GM23338 (cell line): ENCODE results near the gene ADAMTS14. TPM values are rescaled to one million over a fixed set of nuclear protein-coding genes. Genes with fewer than 3 reads are reported as not detected.

ENCODE experiments used
- ATAC-seq: fragments of 200-7000 bp; cut with Tn5 transposase; 3 replicates; pipeline ENCODE4 v1.9.1; 2020
- DNase-seq: peaks from one replicate; pipeline ENCODE4 v3.0.0-alpha.2; 2015; ENCODE audit warnings: low spot score
- H2AFZ ChIP-seq: fragments of 200-600 bp; sonication (generic); 2 replicates; pipeline ENCODE4 v1.8.0; 2016; ENCODE audit warnings: antibody characterized with exemption, mild to moderate bottlenecking, moderate library complexity
- H3F3A ChIP-seq: fragments of 200-600 bp; sonication (generic); replicated peaks from 2 replicates; pipeline ENCODE4 v1.8.0; 2017; ENCODE audit warnings: antibody characterized with exemption, mixed run types, low read depth
- H3K27ac ChIP-seq: fragments of 200-600 bp; sonication (generic); 2 replicates; pipeline ENCODE4 v1.6.1; 2016; ENCODE audit warnings: low read depth
- H3K27me3 ChIP-seq: fragments of 200-600 bp; sonication (generic); 2 replicates; pipeline ENCODE4 v1.8.0; 2016; ENCODE audit warnings: mild to moderate bottlenecking, mixed run types, moderate library complexity; ENCODE audit not compliant: insufficient read depth
- H3K36me3 ChIP-seq: fragments of 200-600 bp; sonication (generic); 2 replicates; pipeline ENCODE4 v1.8.0; 2016; ENCODE audit warnings: mild to moderate bottlenecking; ENCODE audit not compliant: insufficient read depth
- H3K4me1 ChIP-seq: fragments of 200-600 bp; sonication (generic); 2 replicates; pipeline ENCODE4 v1.8.0; 2016; ENCODE audit warnings: mild to moderate bottlenecking, moderate library complexity; ENCODE audit not compliant: insufficient read depth
- H3K4me2 ChIP-seq: fragments of 200-600 bp; sonication (generic); 2 replicates; pipeline ENCODE4 v1.7.1; 2017; ENCODE audit warnings: mixed run types
- H3K4me3 ChIP-seq: fragments of 200-600 bp; sonication (generic); 2 replicates; pipeline ENCODE4 v1.6.1; 2016; ENCODE audit warnings: mixed run types
- H3K79me2 ChIP-seq: fragments of 200-600 bp; sonication (generic); replicated peaks from 2 replicates; pipeline ENCODE4 v1.8.0; 2017; ENCODE audit warnings: mild to moderate bottlenecking; ENCODE audit not compliant: insufficient read depth
- H3K9me2 ChIP-seq: fragments of 200-600 bp; sonication (generic); 2 replicates; pipeline ENCODE4 v1.8.0; 2017; ENCODE audit not compliant: insufficient read depth
- H4K20me1 ChIP-seq: fragments of 200-600 bp; sonication (generic); replicated peaks from 2 replicates; pipeline ENCODE4 v1.8.0; 2017; ENCODE audit warnings: mild to moderate bottlenecking; ENCODE audit not compliant: insufficient read depth
- H3K27ac Mint-ChIP-seq: 2 replicates; pipeline ENCODE4 v1.8.0; 2020; ENCODE audit warnings: inconsistent platforms, mild to moderate bottlenecking, moderate library complexity, mixed read lengths
- H3K27me3 Mint-ChIP-seq: 3 replicates; pipeline ENCODE4 v1.8.0; 2022; ENCODE audit warnings: low read depth, mild to moderate bottlenecking, moderate library complexity, mixed read lengths, inconsistent platforms; ENCODE audit not compliant: insufficient read depth, poor library complexity
- H3K36me3 Mint-ChIP-seq: 3 replicates; pipeline ENCODE4 v1.8.0; 2021; ENCODE audit warnings: low read depth, mild to moderate bottlenecking, inconsistent platforms, moderate library complexity, mixed read lengths
- H3K4me1 Mint-ChIP-seq: 3 replicates; pipeline ENCODE4 v1.8.0; 2020; ENCODE audit warnings: mild to moderate bottlenecking, inconsistent platforms, mixed read lengths
- H3K4me3 Mint-ChIP-seq: 3 replicates; pipeline ENCODE4 v1.8.0; 2021; ENCODE audit warnings: moderate library complexity, mild to moderate bottlenecking, inconsistent platforms, mixed read lengths
- H3K9me3 Mint-ChIP-seq: 3 replicates; pipeline ENCODE4 v1.8.0; 2020; ENCODE audit warnings: moderate library complexity, mild to moderate bottlenecking, inconsistent platforms, mixed read lengths
- CREB1 ChIP-seq: fragments of 250-450 bp; sonication (Bioruptor Pico); IDR thresholded peaks from 2 replicates; pipeline ENCODE4 v1.5.0; 2020; ENCODE audit warnings: low read depth, mild to moderate bottlenecking, moderate library complexity
- EZH2 ChIP-seq: fragments of 200-600 bp; sonication (generic); IDR thresholded peaks from one replicate; pipeline ENCODE4 v1.8.0; 2017; ENCODE audit warnings: antibody characterized with exemption, mild to moderate bottlenecking, low read depth; ENCODE audit not compliant: unreplicated experiment
- EZH2phosphoT487 ChIP-seq: fragments of 200-600 bp; sonication (generic); IDR thresholded peaks from one replicate; pipeline ENCODE4 v1.8.1; 2018; ENCODE audit warnings: antibody characterized with exemption; ENCODE audit not compliant: unreplicated experiment
- JUNB ChIP-seq: IDR thresholded peaks from one replicate; pipeline ENCODE4 v1.6.1; 2016; ENCODE audit warnings: antibody characterized with exemption; ENCODE audit not compliant: unreplicated experiment
- NANOG ChIP-seq: IDR thresholded peaks from 2 replicates; pipeline ENCODE4 v1.6.1; 2016; ENCODE audit warnings: antibody characterized with exemption, borderline replicate concordance
- polyA plus RNA-seq: library from polyadenylated mRNA; unstranded; fragments of >200 nt; fragmentation: Nextera tagmentation; extraction: Ambion mirVana; gene quantifications from 2 replicates; pipeline ENCODE4 v1.2.1, GENCODE V29; 2016
- total RNA-seq: library from RNA; depleted of rRNA; stranded (reverse); fragments of >200 nt; shearing (Covaris generic); gene quantifications from 2 replicates; pipeline ENCODE4 v1.2.3, GENCODE V29; 2014
- TF ChIP-seq, protein P1 (sequence below): IDR thresholded peaks from 2 replicates; pipeline ENCODE4 v1.6.1; 2016; ENCODE audit warnings: antibody characterized with exemption
- TF ChIP-seq, protein P2 (sequence below): IDR thresholded peaks from one replicate; pipeline ENCODE4 v1.6.1; 2018; ENCODE audit warnings: antibody characterized with exemption; ENCODE audit not compliant: unreplicated experiment
- TF ChIP-seq, protein P3 (sequence below): fragments of 250-450 bp; sonication (Bioruptor Pico); IDR thresholded peaks from 2 replicates; pipeline ENCODE4 v1.5.0; 2020; ENCODE audit warnings: mild to moderate bottlenecking, moderate library complexity

ADAMTS14 gene
- total and polyA plus RNA-seq, 2 experiments from 2014 or later = 1.9 to 2.1 TPM

DNA sequence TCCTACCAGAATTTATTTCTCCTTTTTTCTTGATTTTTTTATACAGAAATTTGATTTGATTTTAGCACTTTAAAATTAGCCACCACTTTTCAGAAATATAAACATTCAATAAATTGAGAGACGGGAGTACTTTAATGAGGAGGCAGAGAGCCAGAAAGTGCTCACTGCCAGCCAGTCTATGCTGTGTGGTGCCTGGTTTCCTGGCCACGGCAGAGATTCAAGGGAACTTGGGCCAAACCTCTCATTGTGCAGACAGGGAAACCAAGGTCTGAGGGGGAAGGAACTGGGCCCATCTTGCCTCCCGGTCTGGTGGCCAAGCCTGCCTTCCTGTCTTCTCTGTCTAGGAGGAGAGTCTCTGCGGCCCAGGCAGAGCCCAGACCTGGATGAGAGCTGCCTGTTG, 25.9 kb downstream of the ADAMTS14 start:
- no peak for ATAC-seq
- Histone ChIP-seq H3K79me2 (no peaks in the 10 kb centered on the region), H3K27ac (no peak overlapping the region), H3K36me3 (no peaks in the 10 kb centered on the region; the same call in 1 of the 2 replicates), H3K9me2 (peaks cover 3% of the 10 kb centered on the region; the same call in 1 of the 2 replicates), H3K4me3 (no peak overlapping the region), H3F3A (no peaks in the 10 kb centered on the region), H3K4me1 (no peaks in the 10 kb centered on the region), H3K27me3 (no peaks in the 10 kb centered on the region), H2AFZ (no peak overlapping the region), H4K20me1 (0 out of 2 replicates have a peak, but pooled peaks cover 3% of the 10 kb centered on the region), H3K4me2 (no peak overlapping the region)
- Mint-ChIP-seq H3K4me3 (no peak overlapping the region), H3K36me3 (no peaks in the 10 kb centered on the region), H3K27me3 (no peaks in the 10 kb centered on the region), H3K9me3 (no peaks in the 10 kb centered on the region), H3K27ac (no peak overlapping the region), H3K4me1 (peaks cover 6% of the 10 kb centered on the region; the same call in 2 of the 3 replicates)
- TF ChIP-seq EZH2 (no peak), NANOG (no peak)
- TF ChIP-seq, protein P1, sequence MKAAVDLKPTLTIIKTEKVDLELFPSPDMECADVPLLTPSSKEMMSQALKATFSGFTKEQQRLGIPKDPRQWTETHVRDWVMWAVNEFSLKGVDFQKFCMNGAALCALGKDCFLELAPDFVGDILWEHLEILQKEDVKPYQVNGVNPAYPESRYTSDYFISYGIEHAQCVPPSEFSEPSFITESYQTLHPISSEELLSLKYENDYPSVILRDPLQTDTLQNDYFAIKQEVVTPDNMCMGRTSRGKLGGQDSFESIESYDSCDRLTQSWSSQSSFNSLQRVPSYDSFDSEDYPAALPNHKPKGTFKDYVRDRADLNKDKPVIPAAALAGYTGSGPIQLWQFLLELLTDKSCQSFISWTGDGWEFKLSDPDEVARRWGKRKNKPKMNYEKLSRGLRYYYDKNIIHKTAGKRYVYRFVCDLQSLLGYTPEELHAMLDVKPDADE = no peak
- DNase-seq = no peak

DNA sequence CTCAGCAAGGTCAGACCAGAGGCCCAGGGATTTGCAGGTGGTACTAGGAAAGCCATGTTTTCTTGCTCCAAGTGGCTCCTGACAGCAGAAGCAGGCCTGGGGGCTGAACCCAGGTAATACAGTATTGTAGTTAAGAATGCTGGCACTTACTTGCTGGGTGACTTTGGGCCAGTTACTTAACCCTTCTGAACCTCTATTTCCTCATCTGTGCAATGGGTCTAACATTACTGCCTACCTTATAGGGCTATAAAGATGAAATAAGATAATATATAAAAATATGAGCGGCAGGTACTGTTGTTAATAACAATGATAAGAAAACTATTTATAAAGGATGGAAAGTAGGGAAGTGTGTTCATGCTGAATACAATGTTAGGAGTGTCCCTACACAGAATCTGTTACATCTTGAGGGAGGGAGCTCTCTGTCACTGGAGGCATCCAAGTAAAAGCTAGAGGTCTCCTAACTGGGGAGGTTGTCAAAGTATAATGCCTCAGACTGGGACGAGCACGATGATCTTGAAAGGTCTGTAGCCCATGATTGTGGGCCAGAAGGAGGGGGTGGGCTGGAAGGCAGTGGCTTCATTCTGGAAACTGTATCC, 26.9 kb downstream of the ADAMTS14 start:
- no peaks in the 10 kb centered on the region for H3K36me3 Mint-ChIP-seq
- H3K36me3 ChIP-seq = no peaks in the 10 kb centered on the region; the same call in 1 of the 2 replicates
- DNase-seq (no peak), ATAC-seq (no peak)
- peaks cover 3% of the 10 kb centered on the region; the same call in 1 of the 2 replicates for H3K9me2 ChIP-seq
- no peaks in the 10 kb centered on the region for H3K27me3 Mint-ChIP-seq
- no peak overlapping the region for H3K27ac Mint-ChIP-seq
- H3K4me1 ChIP-seq = no peaks in the 10 kb centered on the region
- no peak overlapping the region for H3K4me3 Mint-ChIP-seq
- H3K79me2 ChIP-seq = no peaks in the 10 kb centered on the region
- H3K27ac ChIP-seq = no peak overlapping the region
- no peaks in the 10 kb centered on the region for H3K9me3 Mint-ChIP-seq
- H3K4me2 ChIP-seq = no peak overlapping the region
- H3K27me3 ChIP-seq = no peaks in the 10 kb centered on the region
- 0 out of 2 replicates have a peak, but pooled peaks cover 3% of the 10 kb centered on the region for H4K20me1 ChIP-seq
- peaks cover 6% of the 10 kb centered on the region; the same call in 1 of the 3 replicates for H3K4me1 Mint-ChIP-seq
- H3K4me3 ChIP-seq = no peak overlapping the region
- H3F3A ChIP-seq = no peaks in the 10 kb centered on the region
- H2AFZ ChIP-seq = no peak overlapping the region
- no peak for TF ChIP-seq CREB1 (CRISPR knock-in tag)
- TF ChIP-seq EZH2 = no peak
- no peak for TF ChIP-seq EZH2phosphoT487
- TF ChIP-seq, protein P1 = no peak
- TF ChIP-seq, protein P2, sequence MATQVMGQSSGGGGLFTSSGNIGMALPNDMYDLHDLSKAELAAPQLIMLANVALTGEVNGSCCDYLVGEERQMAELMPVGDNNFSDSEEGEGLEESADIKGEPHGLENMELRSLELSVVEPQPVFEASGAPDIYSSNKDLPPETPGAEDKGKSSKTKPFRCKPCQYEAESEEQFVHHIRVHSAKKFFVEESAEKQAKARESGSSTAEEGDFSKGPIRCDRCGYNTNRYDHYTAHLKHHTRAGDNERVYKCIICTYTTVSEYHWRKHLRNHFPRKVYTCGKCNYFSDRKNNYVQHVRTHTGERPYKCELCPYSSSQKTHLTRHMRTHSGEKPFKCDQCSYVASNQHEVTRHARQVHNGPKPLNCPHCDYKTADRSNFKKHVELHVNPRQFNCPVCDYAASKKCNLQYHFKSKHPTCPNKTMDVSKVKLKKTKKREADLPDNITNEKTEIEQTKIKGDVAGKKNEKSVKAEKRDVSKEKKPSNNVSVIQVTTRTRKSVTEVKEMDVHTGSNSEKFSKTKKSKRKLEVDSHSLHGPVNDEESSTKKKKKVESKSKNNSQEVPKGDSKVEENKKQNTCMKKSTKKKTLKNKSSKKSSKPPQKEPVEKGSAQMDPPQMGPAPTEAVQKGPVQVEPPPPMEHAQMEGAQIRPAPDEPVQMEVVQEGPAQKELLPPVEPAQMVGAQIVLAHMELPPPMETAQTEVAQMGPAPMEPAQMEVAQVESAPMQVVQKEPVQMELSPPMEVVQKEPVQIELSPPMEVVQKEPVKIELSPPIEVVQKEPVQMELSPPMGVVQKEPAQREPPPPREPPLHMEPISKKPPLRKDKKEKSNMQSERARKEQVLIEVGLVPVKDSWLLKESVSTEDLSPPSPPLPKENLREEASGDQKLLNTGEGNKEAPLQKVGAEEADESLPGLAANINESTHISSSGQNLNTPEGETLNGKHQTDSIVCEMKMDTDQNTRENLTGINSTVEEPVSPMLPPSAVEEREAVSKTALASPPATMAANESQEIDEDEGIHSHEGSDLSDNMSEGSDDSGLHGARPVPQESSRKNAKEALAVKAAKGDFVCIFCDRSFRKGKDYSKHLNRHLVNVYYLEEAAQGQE = no peak
- TF ChIP-seq NANOG = no peak
- TF ChIP-seq, protein P3, sequence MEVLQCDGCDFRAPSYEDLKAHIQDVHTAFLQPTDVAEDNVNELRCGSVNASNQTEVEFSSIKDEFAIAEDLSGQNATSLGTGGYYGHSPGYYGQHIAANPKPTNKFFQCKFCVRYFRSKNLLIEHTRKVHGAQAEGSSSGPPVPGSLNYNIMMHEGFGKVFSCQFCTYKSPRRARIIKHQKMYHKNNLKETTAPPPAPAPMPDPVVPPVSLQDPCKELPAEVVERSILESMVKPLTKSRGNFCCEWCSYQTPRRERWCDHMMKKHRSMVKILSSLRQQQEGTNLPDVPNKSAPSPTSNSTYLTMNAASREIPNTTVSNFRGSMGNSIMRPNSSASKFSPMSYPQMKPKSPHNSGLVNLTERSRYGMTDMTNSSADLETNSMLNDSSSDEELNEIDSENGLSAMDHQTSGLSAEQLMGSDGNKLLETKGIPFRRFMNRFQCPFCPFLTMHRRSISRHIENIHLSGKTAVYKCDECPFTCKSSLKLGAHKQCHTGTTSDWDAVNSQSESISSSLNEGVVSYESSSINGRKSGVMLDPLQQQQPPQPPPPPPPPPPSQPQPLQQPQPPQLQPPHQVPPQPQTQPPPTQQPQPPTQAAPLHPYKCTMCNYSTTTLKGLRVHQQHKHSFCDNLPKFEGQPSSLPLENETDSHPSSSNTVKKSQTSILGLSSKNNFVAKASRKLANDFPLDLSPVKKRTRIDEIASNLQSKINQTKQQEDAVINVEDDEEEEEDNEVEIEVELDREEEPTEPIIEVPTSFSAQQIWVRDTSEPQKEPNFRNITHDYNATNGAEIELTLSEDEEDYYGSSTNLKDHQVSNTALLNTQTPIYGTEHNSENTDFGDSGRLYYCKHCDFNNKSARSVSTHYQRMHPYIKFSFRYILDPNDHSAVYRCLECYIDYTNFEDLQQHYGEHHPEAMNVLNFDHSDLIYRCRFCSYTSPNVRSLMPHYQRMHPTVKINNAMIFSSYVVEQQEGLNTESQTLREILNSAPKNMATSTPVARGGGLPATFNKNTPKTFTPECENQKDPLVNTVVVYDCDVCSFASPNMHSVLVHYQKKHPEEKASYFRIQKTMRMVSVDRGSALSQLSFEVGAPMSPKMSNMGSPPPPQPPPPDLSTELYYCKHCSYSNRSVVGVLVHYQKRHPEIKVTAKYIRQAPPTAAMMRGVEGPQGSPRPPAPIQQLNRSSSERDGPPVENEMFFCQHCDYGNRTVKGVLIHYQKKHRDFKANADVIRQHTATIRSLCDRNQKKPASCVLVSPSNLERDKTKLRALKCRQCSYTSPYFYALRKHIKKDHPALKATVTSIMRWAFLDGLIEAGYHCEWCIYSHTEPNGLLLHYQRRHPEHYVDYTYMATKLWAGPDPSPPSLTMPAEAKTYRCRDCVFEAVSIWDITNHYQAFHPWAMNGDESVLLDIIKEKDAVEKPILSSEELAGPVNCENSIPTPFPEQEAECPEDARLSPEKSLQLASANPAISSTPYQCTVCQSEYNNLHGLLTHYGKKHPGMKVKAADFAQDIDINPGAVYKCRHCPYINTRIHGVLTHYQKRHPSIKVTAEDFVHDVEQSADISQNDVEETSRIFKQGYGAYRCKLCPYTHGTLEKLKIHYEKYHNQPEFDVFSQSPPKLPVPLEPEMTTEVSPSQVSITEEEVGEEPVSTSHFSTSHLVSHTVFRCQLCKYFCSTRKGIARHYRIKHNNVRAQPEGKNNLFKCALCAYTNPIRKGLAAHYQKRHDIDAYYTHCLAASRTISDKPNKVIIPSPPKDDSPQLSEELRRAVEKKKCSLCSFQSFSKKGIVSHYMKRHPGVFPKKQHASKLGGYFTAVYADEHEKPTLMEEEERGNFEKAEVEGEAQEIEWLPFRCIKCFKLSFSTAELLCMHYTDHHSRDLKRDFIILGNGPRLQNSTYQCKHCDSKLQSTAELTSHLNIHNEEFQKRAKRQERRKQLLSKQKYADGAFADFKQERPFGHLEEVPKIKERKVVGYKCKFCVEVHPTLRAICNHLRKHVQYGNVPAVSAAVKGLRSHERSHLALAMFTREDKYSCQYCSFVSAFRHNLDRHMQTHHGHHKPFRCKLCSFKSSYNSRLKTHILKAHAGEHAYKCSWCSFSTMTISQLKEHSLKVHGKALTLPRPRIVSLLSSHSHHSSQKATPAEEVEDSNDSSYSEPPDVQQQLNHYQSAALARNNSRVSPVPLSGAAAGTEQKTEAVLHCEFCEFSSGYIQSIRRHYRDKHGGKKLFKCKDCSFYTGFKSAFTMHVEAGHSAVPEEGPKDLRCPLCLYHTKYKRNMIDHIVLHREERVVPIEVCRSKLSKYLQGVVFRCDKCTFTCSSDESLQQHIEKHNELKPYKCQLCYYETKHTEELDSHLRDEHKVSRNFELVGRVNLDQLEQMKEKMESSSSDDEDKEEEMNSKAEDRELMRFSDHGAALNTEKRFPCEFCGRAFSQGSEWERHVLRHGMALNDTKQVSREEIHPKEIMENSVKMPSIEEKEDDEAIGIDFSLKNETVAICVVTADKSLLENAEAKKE (CRISPR knock-in tag) = no peak
- no peak for TF ChIP-seq JUNB
